DMS79 treated with DMSO at 0.1 percent for 48 hours (cell line): ENCODE data around the gene MYL2.
"Not testable (repeated sequence)": the region's sequence is repeated elsewhere in the genome, so short reads cannot be mapped to it uniquely, and the experiment has no call there.

Experiments
- DNase-seq: peaks from one replicate; lab custom pipeline; 2025; lab: John Stamatoyannopoulos, UW

Gene MYL2, protein sequence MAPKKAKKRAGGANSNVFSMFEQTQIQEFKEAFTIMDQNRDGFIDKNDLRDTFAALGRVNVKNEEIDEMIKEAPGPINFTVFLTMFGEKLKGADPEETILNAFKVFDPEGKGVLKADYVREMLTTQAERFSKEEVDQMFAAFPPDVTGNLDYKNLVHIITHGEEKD

DNA sequence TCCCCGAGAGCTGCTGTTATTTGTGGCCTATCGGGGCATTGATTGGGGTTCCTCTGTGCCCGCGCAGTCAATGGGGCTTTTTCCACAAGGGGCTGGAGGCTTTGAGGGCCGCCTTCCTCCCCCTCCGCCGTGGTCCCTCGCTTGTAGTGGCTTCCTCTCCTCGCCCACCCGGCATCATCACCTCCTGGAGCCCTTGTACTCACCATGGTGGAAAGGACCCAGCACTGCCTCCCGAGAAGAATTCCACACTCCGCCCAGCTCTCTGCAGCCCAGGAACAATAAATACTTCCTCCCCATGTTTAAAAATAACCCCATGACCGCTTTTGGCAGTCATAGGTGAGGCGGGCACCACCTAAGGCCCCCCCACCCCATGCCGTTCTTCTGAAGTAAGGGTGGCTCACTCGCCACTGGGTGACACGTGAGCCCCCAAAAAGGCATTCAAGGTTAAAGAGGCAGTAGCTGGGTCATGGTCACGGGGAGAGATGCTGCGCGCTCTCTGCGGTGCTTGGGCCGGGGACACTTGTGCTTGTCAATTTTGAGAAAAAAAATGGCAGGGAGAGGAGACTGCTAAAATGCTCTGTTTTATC lies at the start of gene MYL2:
MYL2 (minus strand) TSS at position 256 of the 587 bp plus-strand sequence; CDS start at position 206, 50 bp downstream.
- no peak for DNase-seq

DNA sequence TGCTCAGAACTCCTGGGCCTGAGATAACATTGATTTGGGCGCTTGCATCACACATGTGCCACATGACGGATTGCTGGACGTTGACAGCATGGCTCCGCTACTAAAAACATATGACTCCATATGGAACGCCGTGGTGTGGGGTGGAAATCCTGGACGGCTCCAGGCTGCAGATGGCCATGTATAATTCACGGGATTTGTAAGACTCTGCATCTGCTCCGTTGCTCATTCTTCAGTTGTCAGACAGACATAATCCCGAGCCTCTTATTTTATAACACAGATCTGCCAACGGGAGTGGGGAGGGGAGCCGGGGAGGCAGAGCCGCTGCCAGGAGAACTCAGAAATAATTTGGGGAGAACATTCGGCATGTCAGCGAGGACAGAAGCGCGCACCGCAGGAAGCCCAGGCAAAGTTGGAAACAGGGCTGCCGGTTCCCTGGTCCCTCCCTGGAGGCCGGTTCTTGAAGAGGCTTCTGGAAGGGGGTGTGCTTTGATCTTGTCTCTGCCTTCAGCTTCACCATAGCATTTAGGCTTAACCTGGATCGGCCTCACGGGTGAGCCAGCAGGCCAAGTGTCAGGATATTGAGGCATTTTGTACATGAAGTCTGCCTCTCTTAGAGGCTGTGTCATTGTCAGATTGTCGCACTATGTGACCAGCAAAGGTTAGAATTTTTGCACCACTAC lies 45.8 kb upstream of the MYL2 start:
- no peak for DNase-seq

DNA sequence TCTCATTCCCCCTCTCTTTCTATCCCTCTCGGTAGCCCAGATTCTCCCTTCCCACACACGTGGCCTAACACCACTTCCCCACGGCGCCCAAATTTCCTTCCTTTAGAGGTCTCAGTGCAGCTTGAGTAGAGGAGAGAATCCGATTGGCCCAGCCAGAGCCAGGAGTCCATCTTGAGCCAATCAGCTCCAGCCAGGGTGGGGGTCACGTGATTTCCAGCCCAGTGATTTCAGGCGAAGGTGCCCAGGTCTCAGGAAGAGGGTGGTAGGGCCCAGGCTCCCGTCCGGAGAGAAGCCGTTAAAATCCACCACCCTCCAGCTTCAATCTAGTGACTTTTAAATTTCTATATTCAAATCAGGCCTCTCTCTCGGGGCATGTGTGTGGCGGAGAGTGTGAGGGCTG lies 45.2 kb upstream of the MYL2 start:
- no peak for DNase-seq

DNA sequence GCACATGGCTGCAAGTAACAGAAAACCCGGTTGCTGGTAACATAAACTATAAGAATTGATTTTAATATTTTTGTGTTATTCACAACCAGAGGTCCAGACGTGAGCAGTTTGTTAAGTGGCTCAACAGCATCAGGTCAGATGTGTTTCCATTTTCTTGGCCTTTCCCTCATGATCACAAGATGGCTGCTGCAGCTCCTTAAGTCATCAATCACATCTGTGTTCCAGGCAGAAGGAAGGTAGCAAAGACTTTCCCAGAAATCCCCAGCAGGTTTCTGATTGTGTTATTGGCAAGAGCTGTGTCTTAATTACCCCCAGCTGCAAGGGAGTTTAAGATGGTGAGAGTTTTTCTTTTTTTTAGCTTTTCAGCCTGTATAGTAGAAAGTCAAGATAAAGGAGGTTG lies 40.4 kb upstream of the MYL2 start:
- no peak for DNase-seq

DNA sequence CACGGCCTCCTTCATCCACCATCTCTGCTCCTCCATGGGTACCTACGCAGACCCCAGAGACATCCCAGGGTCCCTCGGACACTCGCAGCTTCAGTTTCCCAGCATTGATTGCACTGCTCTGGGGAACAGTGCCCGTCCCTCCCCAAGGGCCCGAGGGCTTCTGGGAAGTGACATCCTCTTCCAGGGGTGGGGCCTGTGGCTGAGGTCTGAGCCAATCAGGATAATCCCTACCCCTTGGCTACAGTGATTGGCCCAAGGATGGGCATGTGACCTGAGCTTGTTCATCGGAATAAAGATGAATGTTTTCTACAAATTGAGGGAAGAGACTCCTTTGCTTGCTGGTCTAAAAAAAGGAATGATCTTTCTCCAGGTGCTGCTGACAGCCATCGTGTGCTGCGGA lies 37.3 kb upstream of the MYL2 start:
- DNase-seq = no peak

DNA sequence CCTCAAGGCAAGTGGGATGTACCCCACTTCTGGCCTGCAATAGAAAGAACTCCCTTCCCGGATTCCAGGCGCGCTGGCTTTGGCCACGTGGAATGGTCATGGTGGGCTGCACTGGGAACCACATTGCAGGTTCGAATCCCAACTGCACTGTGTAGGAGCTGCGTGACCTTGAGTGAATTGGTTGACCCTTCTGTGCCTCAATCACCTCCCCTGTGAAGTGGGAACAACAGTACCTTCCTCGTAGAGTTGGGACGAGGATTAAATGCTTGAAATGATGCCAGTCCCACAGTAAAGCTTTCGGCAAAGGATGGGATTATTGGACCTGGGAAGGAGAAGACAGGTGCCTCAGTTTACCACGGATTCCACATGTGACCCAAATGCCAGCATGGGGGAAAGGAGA lies 36.8 kb upstream of the MYL2 start:
- no peak for DNase-seq

DNA sequence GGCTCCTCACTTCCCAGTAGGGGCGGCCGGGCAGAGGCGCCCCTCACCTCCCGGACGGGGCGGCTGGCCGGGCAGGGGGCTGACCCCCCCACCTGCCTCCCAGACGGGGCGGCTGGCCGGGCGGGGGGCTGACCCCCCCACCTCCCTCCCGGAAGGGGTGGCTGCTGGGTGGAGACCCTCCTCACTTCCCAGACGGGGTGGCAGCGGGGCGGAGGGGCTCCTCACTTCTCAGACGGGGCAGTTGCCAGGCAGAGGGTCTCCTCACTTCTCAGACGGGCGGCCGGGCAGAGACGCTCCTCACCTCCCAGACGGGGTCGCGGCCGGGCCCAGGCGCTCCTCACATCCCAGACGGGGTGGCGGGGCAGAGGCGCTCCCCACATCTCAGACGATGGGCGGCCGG lies 30.5 kb upstream of the MYL2 start:
- not testable (repeated sequence) for DNase-seq

DNA sequence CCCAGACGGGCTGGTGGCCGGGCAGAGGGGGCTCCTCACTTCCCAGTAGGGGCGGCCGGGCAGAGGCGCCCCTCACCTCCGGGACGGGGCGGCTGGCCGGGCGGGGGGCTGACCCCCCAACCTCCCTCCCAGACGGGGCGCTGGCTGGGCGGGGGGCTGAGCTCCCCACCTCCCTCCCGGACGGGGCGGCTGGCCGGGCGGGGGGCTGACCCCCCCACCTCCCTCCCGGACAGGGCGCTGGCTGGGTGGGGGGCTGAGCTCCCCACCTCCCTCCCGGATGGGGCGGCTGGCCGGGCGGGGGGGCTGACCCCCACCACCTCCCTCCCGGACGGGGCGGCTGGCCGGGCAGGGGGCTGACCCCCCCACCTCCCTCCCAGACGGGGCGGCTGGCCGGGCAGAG lies 30.1 kb upstream of the MYL2 start:
- not testable (repeated sequence) for DNase-seq

DNA sequence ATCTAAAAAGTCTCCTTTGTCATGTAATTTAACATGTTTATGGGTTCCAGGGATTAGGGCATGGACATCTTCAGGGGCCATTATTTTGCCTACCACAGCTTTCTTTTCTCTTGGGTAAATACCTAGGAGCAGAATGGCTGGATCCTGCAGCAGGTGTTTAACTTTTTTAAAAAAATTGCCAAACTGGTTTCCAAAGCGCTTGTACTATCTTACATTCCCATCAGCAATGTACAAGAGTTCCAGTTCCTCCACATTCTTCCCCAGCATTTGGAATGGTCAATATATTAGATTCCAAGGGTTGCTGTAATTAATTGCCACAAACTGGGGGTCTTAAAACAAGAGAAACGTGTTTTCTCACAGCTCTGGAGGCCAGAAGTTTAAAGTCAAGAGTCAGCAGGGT lies 27.7 kb upstream of the MYL2 start:
- no peak for DNase-seq

DNA sequence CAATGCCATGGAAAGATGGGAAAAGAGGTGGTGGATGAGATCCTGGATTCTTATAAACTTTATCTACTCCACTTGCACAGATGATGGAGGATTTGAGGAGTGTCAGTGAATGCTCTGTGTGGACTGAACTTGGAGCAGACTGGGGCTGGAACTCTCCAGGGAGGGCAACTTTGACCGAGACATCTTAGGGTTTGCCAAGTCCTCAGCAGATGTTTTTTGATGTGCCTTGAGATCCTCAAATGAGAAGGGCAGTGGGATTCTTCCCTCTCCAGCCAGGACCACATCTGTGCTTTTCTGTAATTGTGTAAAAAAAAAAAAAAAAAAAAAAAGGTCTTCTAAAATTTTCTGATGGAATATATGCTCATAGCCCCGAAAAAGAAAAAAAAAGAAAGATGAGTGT lies 23.0 kb upstream of the MYL2 start:
- no peak for DNase-seq

DNA sequence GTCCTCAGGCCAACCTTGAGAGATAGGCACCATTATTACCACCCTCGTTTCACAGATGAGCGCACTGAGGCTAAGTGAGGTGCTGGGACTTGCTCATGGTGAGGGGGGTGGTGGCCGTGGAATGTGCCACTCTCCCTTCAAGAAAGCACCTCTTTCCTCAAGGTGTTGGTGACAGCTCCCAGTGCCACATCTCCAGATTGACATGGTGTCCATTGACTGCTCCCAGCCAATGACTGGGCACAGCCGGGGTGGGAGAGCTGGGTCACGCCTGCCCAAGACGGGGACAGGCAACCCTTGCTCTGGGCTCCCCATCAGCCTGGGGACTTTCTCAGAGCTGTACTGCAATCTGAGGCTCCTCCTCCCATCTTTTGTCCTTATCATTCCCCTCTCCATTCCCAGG lies 21.0 kb upstream of the MYL2 start:
- DNase-seq = no peak

DNA sequence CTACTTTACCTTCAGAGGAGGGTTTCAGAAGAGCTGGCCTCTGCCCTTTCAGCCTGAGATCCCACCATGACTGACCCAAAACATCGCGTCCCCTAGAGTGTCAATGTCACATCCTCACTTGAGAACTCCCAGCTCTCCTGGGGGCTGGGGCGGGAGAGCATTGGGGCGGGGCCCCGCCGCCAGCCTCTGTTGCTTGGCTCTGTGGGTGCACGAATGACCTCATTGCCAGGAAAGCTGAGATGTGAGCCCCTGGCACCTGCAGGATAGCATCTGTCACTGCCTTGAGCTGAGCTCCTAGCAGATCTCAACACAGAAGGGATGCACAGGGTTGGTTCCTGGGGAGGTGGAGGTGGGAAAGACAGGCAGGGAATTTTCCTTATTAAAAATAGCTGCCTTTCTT lies 20.6 kb upstream of the MYL2 start:
- DNase-seq = no peak

DNA sequence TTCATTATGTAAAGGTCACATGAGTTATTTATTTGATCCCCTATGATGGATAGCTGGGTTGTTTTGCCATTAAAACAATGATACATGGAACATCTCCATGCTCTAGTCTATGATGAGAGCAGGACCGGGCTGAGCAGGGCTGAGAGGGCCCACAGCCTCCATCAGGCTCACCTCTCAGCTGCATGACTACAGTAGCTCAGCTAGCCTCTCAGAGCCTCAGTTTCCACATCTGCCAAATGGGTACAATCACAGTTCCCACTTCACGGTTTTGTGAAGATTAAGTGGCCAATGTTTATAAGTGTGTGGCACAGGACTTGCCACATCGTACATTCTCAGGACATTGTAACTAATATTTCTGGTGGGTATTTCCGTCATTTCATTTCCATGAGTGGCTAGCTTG lies 19.9 kb upstream of the MYL2 start:
- no peak for DNase-seq

DNA sequence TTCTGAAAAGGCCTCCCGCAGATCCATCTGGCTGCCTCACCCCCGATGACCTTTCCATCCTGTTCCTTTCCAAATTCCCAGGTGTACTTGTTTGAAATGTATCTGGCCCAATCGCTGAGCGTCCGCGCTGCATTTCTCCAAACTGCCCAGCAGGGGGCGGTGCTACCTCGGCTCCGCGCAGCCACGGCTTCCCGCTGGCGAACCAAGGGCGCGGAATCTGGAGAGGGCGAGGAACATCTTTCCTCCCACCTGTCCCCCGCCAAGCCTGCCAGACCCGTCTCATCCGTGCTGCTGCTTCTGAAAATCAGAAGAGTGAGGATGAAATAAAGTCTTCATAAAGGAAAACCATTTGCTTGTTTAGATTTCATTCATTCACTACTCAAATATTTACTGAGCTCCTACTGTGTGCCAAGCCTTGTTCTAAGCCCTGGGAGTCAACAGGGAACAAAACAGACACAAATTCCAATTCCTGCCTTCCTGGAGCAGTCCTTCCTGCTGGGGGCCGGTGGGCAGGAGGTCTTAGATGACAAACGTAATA lies 16.8 kb upstream of the MYL2 start:
- DNase-seq = peak; percentile 15

DNA sequence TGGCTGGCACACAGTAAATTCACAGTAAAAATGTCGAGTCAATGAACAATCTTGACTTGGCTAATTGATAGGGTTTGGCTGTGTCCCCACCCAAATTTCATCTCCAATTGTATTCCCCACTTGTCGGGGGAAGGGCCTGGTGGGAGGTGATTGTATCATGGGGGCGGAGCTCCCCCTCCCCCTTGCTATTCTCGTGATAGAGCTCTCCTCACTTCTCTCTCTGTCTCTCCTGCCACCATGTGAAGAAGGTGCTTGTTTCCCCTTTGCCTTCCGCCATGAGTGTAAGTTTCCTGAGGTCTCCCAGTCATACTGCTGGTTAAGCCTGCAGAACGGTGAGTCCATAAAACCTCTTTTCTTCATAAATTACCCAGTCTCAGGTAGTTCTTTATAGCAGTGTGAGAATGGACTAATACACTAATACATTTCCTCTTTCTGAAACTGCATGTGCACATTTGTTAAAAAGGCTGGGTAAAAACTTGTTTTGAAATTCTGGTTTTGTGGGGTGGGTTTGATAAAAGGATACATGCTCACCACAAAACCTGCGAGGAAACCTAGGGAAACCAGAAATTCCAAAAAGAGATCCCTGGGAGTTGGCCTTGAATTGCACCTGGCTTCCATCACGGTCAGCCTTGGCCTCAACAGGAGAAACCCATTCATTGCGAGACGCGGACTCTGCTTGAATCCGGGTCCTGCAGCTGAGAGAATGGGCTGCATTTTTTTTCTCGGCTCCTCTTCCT lies 16.2 kb upstream of the MYL2 start:
- DNase-seq = no peak

DNA sequence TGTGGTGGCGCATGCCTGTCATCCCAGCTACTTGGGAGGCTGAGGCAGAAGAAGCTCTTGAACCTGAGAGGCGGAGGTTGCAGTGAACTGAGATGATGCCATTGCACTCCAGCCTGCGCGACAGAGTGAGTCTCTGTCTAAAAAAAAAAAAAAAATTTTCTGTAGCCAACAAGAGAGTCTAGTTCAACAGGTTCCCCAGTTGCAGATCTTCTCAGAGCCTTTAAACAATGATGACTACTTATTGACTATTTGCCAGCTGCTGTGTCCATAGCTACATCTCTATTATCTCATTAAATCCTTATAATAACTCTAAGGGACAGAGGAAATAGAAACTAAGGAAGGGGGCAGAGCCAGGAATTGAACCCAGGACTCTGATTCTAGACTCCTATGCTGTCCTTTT lies 15.2 kb upstream of the MYL2 start:
- no peak for DNase-seq

DNA sequence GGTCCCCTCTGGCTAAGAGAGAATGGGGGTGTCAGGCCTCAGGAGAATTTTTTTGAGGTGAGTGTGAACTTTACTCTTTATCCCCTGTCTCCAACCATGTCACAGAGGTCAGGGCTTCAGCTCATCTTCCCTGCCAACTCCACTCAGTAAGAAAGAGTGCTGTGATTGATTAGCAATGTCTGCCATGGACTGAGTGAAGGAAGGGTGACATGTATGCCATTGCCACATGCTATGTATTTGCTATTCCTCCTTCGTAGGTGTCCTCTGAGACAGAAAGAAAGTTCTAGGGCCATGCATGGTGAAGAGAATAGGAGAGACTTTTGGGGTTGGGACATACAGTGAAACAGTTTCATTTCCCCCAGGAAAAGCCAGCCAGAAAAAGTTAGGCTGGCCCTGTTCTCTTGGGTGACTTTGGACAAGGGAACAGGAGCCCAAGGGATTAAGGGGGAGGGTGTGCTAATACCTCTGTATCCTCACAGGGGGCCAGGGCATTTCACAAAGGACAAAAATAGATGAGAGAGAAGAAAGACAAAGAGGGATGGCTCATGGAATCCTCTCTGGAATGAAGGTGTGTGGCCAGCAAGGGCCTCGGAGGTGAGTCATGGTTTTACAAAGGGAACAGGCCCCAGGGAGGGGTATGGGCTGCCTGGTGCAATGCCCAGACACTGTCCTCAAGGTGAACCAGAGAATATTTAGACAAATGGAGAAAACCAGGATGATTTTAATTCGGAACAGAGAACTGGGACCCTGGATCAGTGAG lies 13.9 kb upstream of the MYL2 start:
- no peak for DNase-seq

DNA sequence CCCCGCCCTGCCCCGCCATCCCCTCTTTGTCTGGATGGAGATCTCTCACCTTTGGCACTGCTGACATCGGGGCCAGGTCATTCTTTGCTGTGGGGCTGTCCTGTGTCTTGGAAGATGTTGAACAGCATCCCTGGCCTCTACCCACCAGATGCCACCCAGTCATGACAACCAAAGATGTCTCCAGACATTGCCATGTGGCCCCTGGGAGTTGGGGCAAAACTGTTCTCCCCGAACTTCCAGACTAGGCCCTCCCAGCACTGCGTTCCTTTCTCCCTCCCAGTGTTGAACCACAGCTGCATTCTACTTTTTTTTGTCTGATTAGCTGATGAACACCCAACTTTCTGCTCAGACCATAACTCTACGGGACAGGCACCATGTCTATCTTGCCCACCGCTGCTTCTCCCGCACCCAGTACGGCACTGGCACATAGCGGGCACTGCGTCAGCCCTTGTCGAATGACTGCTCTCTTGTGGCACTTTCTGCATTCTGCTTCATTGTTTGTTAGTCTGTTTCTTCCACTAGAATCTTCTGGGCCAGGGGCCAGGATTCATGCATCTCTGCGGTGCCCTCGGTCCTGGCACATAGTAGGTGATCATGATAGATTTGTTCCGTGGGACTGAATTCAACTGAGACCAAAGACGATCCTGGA lies 13.1 kb upstream of the MYL2 start:
- DNase-seq = no peak

DNA sequence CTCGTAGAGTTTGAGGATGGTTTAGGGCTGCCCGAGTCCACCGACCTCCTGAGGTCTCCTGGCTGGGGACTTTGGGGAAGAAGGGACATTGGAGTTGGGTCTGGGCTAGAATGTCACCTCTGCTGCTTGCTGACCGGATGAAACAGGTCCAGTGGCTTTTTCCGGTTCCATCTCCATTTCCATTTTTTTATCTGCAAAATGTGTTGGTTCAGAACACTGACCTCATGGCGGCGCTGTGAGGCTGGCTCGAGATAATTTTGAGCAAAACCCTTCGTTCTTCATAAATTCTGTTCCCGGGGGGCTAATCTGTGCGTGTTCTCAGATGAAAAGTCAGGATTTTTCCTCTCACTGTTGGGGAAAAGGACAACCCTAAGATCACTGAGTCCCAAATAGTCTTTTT lies 11.7 kb upstream of the MYL2 start:
- DNase-seq = no peak

DNA sequence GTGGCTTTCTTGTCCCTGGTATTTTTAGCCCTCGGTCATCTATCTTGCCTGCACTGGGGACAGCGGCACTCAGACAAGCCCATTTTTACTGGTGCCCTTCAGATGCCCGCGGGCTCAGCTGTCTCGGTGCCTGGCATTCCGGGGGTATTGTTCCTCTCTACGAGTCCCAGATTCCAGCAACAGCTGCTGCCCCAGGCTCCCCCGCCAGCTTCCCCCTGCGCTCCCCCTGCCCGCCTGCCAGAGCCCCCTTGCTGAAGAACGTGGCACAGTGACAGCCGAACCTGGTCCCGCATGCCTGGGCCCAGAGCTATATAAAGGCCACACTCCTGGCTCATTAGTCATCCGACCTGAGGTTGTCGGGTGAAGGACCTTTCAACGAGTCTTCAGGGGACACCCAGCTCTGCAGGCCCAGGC lies 10.9 kb upstream of the MYL2 start:
- DNase-seq = no peak
